ENCODE data around the gene EPS8L2. TPM values are rescaled to one million over a fixed set of nuclear protein-coding genes. Genes with fewer than 3 reads are reported as not detected.

EPS8L2 gene
- total and polyA plus RNA-seq, 4 donors = 24.4 to 138 (median 62.7) TPM

DNA sequence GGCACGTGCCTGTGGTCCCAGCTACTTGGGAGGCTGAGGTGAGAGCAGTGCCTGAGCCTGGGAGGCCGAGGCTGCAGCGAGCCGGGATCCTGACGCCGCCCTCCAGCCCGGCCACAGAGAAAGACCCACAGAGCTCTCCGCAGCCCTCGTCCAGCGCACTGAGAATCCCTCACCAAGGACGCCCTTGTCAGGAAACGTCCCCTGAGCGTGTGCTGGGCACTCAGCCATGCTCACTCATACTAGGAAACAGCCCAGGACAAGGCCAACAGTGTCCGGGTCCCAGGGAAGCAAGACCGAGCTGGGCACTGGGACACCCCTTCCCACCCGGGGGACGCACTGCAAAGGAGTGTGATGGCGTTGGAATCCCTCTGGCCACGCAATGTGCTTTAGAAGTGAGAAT is 25.6 kb upstream of the EPS8L2 start:
- H3K27me3 ChIP-seq (ENCODE audit: control insufficient read depth in 4 of 4, insufficient read depth in 4 of 4, low read length in 3 of 4) = no peaks in the 10 kb centered on the region
- no peak overlapping the region for H3K4me3 ChIP-seq (ENCODE audit: low read depth in 1 of 3, low read length in 3 of 3)
- H3K4me1 ChIP-seq (ENCODE audit: control insufficient read depth in 4 of 4, insufficient read depth in 4 of 4, low read length in 3 of 4) = peaks cover 2 to 21% (median 13%) of the 10 kb centered on the region in 4 donors
- no peak for DNase-seq (ENCODE audit: low spot score)
- no peaks in the 10 kb centered on the region for H3K9me3 ChIP-seq (ENCODE audit: control insufficient read depth in 4 of 4, low read length in 3 of 4)
- H3K27ac ChIP-seq (ENCODE audit: low read depth in 1 of 2, low read length in 2 of 2) = no peak overlapping the region
- TF ChIP-seq FOXA2 (IDR thresholded peaks at IDR 0.05) = no peak
- no peak for TF ChIP-seq RAD21 (IDR thresholded peaks at IDR 0.05)
- no peak for TF ChIP-seq SP1 (IDR thresholded peaks at IDR 0.05)
- TF ChIP-seq EGR1 (IDR thresholded peaks at IDR 0.05; ENCODE audit: low read depth in 2 of 2) = no peak
- no peak for TF ChIP-seq TAF1 (conservative IDR thresholded peaks at IDR 0.05)
- TF ChIP-seq, protein P1, sequence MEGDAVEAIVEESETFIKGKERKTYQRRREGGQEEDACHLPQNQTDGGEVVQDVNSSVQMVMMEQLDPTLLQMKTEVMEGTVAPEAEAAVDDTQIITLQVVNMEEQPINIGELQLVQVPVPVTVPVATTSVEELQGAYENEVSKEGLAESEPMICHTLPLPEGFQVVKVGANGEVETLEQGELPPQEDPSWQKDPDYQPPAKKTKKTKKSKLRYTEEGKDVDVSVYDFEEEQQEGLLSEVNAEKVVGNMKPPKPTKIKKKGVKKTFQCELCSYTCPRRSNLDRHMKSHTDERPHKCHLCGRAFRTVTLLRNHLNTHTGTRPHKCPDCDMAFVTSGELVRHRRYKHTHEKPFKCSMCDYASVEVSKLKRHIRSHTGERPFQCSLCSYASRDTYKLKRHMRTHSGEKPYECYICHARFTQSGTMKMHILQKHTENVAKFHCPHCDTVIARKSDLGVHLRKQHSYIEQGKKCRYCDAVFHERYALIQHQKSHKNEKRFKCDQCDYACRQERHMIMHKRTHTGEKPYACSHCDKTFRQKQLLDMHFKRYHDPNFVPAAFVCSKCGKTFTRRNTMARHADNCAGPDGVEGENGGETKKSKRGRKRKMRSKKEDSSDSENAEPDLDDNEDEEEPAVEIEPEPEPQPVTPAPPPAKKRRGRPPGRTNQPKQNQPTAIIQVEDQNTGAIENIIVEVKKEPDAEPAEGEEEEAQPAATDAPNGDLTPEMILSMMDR (IDR thresholded peaks at IDR 0.05; ENCODE audit: low read depth, low read length, missing input control) = no peak
- no peak for TF ChIP-seq NR2F2 (IDR thresholded peaks at IDR 0.05)
- no peak for TF ChIP-seq HNF4A (conservative IDR thresholded peaks at IDR 0.05)
- TF ChIP-seq, protein P2, sequence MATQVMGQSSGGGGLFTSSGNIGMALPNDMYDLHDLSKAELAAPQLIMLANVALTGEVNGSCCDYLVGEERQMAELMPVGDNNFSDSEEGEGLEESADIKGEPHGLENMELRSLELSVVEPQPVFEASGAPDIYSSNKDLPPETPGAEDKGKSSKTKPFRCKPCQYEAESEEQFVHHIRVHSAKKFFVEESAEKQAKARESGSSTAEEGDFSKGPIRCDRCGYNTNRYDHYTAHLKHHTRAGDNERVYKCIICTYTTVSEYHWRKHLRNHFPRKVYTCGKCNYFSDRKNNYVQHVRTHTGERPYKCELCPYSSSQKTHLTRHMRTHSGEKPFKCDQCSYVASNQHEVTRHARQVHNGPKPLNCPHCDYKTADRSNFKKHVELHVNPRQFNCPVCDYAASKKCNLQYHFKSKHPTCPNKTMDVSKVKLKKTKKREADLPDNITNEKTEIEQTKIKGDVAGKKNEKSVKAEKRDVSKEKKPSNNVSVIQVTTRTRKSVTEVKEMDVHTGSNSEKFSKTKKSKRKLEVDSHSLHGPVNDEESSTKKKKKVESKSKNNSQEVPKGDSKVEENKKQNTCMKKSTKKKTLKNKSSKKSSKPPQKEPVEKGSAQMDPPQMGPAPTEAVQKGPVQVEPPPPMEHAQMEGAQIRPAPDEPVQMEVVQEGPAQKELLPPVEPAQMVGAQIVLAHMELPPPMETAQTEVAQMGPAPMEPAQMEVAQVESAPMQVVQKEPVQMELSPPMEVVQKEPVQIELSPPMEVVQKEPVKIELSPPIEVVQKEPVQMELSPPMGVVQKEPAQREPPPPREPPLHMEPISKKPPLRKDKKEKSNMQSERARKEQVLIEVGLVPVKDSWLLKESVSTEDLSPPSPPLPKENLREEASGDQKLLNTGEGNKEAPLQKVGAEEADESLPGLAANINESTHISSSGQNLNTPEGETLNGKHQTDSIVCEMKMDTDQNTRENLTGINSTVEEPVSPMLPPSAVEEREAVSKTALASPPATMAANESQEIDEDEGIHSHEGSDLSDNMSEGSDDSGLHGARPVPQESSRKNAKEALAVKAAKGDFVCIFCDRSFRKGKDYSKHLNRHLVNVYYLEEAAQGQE (IDR thresholded peaks at IDR 0.05) = no peak
- TF ChIP-seq, protein P3, sequence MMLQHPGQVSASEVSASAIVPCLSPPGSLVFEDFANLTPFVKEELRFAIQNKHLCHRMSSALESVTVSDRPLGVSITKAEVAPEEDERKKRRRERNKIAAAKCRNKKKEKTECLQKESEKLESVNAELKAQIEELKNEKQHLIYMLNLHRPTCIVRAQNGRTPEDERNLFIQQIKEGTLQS (IDR thresholded peaks at IDR 0.05) = no peak
- no peak for TF ChIP-seq FOXA1 (IDR thresholded peaks at IDR 0.05)
- no peak for TF ChIP-seq RXRA (IDR thresholded peaks at IDR 0.05)
- no peak for TF ChIP-seq JUND (IDR thresholded peaks at IDR 0.05)
- peaks cover 9 to 40% (median 17%) of the 10 kb centered on the region in 4 donors for H3K36me3 ChIP-seq (ENCODE audit: control insufficient read depth in 4 of 4, insufficient read depth in 3 of 4, low read depth in 1 of 4, low read length in 3 of 4)
- no peak overlapping the region for H3K9ac ChIP-seq (ENCODE audit: low read depth in 1 of 2, low read length in 2 of 2)
- 80% methylated on average over 19 of the region's 19 CpGs for WGBS

DNA sequence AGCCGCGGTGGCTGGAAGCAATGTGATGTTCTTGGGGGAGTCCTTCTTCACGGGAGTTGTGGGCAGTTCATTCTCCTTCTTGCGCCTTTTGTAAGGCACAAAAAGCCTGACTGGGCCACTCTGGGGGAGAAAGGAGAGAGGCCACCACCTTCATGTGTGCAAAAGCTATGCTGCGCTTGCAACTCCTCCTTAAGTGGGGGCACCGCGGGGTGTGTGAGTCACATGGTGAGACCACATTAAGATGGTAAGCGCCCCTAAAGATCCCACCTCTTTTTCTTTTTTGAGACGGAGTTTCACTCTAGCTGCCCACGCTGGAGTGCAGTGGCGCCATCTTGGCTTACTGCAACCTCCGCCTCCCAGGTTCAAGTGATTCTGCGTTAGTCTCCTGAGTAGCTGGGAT is 25.1 kb upstream of the EPS8L2 start:
- TF ChIP-seq EGR1 (IDR thresholded peaks at IDR 0.05; ENCODE audit: low read depth in 2 of 2) = no peak
- TF ChIP-seq HNF4G (IDR thresholded peaks at IDR 0.05) = no peak
- Histone ChIP-seq H3K4me3 (ENCODE audit: low read depth in 1 of 3, low read length in 3 of 3) (no peak overlapping the region), H3K27me3 (ENCODE audit: control insufficient read depth in 4 of 4, insufficient read depth in 4 of 4, low read length in 3 of 4) (no peaks in the 10 kb centered on the region), H3K27ac (ENCODE audit: low read depth in 1 of 2, low read length in 2 of 2) (no peak overlapping the region), H3K9me3 (ENCODE audit: control insufficient read depth in 4 of 4, low read length in 3 of 4) (no peaks in the 10 kb centered on the region), H3K4me1 (ENCODE audit: control insufficient read depth in 4 of 4, insufficient read depth in 4 of 4, low read length in 3 of 4) (peaks cover 2 to 21% (median 13%) of the 10 kb centered on the region in 4 donors), H3K36me3 (ENCODE audit: control insufficient read depth in 4 of 4, insufficient read depth in 3 of 4, low read depth in 1 of 4, low read length in 3 of 4) (peaks cover 10 to 40% (median 17%) of the 10 kb centered on the region in 4 donors), H3K9ac (ENCODE audit: low read depth in 1 of 2, low read length in 2 of 2) (no peak overlapping the region)
- 95% methylated on average over 13 of the region's 13 CpGs for WGBS
- DNase-seq (ENCODE audit: low spot score) = no peak
